Loucy (cell line): ENCODE results near the gene AP5Z1.
"Not testable (repeated sequence)": the region's sequence is repeated elsewhere in the genome, so short reads cannot be mapped to it uniquely, and the experiment has no call there.

ENCODE experiments used
- H2AFZ ChIP-seq: fragments of 200-600 bp; sonication (generic); 2 replicates; pipeline ENCODE4 v1.6.0; 2016; ENCODE audit warnings: antibody characterized with exemption, mild to moderate bottlenecking, low read length, moderate library complexity
- H3F3A ChIP-seq: fragments of 200-600 bp; 2 replicates; pipeline ENCODE4 v1.6.0; 2016; ENCODE audit warnings: antibody characterized with exemption, low read depth, mild to moderate bottlenecking
- H3K27me3 ChIP-seq: fragments of 200-600 bp; sonication (generic); 2 replicates; pipeline ENCODE4 v1.6.1; 2014; ENCODE audit warnings: low read length, mild to moderate bottlenecking; ENCODE audit not compliant: insufficient read depth, poor library complexity, severe bottlenecking
- H3K36me3 ChIP-seq: fragments of 200-600 bp; sonication (generic); 2 replicates; pipeline ENCODE4 v1.6.1; 2016; ENCODE audit warnings: low read length; ENCODE audit not compliant: insufficient read depth
- H3K4me1 ChIP-seq: fragments of 200-600 bp; sonication (generic); 2 replicates; pipeline ENCODE4 v1.5.1; 2014; ENCODE audit warnings: low read length, mild to moderate bottlenecking; ENCODE audit not compliant: insufficient read depth, poor library complexity, severe bottlenecking
- H3K4me2 ChIP-seq: fragments of 200-600 bp; sonication (generic); 2 replicates; pipeline ENCODE4 v1.6.0; 2014; ENCODE audit warnings: antibody characterized with exemption, low read length, low read depth, mild to moderate bottlenecking; ENCODE audit not compliant: poor library complexity, severe bottlenecking
- H3K4me3 ChIP-seq: fragments of 200-600 bp; sonication (generic); 2 replicates; pipeline ENCODE4 v1.5.1; 2014; ENCODE audit warnings: low read length, mild to moderate bottlenecking, mixed read lengths; ENCODE audit not compliant: poor library complexity, severe bottlenecking
- H3K79me2 ChIP-seq: fragments of 200-600 bp; sonication (generic); 2 replicates; pipeline ENCODE4 v1.6.1; 2014; ENCODE audit warnings: low read length; ENCODE audit not compliant: insufficient read depth
- H3K9ac ChIP-seq: fragments of 200-600 bp; sonication (generic); 2 replicates; pipeline ENCODE4 v1.6.0; 2014; ENCODE audit warnings: mild to moderate bottlenecking, low read depth, low read length, moderate library complexity; ENCODE audit not compliant: poor library complexity, severe bottlenecking
- H3K9me2 ChIP-seq: fragments of 200-600 bp; sonication (generic); replicated peaks from 2 replicates; pipeline ENCODE4 v1.6.1; 2016; ENCODE audit warnings: low read depth, low read length, mixed read lengths
- H3K9me3 ChIP-seq: fragments of 200-600 bp; sonication (generic); 2 replicates; pipeline ENCODE4 v1.6.1; 2014; ENCODE audit warnings: mild to moderate bottlenecking, antibody characterized with exemption, low read length, low read depth; ENCODE audit not compliant: insufficient read depth
- H4K20me1 ChIP-seq: fragments of 200-600 bp; sonication (generic); 2 replicates; pipeline ENCODE4 v1.6.0; 2014; ENCODE audit warnings: antibody characterized with exemption, low read length, mild to moderate bottlenecking; ENCODE audit not compliant: insufficient read depth, poor library complexity, severe bottlenecking
- EZH2phosphoT487 ChIP-seq: fragments of 200-600 bp; IDR thresholded peaks from 2 replicates; pipeline ENCODE4 v1.6.1; 2018; ENCODE audit warnings: antibody characterized with exemption, mild to moderate bottlenecking, moderate library complexity, borderline replicate concordance
- TF ChIP-seq, protein P1 (sequence below): fragments of 200-600 bp; sonication (generic); conservative IDR thresholded peaks from 2 replicates; pipeline ENCODE4 v1.5.1; 2014; ENCODE audit warnings: mild to moderate bottlenecking, antibody characterized with exemption, low read length

Gene AP5Z1

DNA sequence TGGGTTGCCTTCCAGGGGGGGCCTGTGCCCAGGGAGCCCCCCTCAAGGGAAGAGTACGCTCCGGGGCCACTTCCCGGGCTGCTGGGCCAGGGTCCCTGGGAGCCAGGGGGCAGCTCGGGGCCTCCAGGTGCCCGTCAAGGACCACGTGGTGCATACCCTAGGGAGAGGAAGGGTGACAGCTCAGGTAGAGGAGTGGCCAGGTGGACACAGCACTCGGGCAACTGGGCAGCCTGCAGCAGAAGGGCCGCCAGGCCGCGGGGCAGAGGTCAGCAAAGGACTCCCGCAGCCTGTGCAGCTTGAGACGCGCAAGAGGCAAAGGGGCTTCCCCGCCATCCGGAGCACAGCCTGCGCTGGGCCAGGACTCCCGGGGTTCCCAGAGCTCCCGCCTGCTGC lies 26.4 kb downstream of the AP5Z1 start:
- H3K36me3 ChIP-seq = no peaks in the 10 kb centered on the region
- no peaks in the 10 kb centered on the region for H3F3A ChIP-seq
- TF ChIP-seq EZH2phosphoT487 = no peak
- TF ChIP-seq, protein P1, sequence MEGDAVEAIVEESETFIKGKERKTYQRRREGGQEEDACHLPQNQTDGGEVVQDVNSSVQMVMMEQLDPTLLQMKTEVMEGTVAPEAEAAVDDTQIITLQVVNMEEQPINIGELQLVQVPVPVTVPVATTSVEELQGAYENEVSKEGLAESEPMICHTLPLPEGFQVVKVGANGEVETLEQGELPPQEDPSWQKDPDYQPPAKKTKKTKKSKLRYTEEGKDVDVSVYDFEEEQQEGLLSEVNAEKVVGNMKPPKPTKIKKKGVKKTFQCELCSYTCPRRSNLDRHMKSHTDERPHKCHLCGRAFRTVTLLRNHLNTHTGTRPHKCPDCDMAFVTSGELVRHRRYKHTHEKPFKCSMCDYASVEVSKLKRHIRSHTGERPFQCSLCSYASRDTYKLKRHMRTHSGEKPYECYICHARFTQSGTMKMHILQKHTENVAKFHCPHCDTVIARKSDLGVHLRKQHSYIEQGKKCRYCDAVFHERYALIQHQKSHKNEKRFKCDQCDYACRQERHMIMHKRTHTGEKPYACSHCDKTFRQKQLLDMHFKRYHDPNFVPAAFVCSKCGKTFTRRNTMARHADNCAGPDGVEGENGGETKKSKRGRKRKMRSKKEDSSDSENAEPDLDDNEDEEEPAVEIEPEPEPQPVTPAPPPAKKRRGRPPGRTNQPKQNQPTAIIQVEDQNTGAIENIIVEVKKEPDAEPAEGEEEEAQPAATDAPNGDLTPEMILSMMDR = no peak
- H3K9me3 ChIP-seq = no peaks in the 10 kb centered on the region
- H3K4me3 ChIP-seq = no peak overlapping the region
- no peaks in the 10 kb centered on the region for H4K20me1 ChIP-seq
- no peak overlapping the region for H3K9ac ChIP-seq
- no peaks in the 10 kb centered on the region for H3K79me2 ChIP-seq
- H2AFZ ChIP-seq = no peak overlapping the region
- no peaks in the 10 kb centered on the region for H3K9me2 ChIP-seq
- H3K27me3 ChIP-seq = no peaks in the 10 kb centered on the region
- H3K4me2 ChIP-seq = no peak overlapping the region
- H3K4me1 ChIP-seq = no peaks in the 10 kb centered on the region

DNA sequence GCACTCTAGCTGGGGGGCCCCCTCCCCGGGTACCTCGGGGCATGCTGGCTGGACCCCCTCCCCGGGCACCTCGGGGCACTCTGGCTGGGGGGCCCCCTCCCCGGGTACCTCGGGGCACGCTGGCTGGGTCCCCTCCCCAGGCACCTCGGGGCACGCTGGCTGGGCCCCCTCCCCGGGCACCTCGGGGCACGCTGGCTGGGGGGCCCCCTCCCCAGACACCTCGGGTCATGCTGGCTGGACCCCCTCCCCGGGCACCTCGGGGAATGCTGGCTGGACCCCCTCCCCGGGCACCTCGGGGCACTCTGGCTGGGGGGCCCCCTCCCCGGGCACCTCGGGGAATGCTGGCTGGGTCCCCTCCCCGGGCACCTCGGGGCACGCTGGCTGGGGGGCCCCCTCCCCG lies 27.2 kb downstream of the AP5Z1 start:
- H3K9me3 ChIP-seq, H3K36me3 ChIP-seq, H3K4me1 ChIP-seq, H3K4me2 ChIP-seq, H3K4me3 ChIP-seq, H3K9ac ChIP-seq, H3K27me3 ChIP-seq, H4K20me1 ChIP-seq, H2AFZ ChIP-seq, H3K79me2 ChIP-seq, H3K9me2 ChIP-seq, H3F3A ChIP-seq: not testable (repeated sequence)

DNA sequence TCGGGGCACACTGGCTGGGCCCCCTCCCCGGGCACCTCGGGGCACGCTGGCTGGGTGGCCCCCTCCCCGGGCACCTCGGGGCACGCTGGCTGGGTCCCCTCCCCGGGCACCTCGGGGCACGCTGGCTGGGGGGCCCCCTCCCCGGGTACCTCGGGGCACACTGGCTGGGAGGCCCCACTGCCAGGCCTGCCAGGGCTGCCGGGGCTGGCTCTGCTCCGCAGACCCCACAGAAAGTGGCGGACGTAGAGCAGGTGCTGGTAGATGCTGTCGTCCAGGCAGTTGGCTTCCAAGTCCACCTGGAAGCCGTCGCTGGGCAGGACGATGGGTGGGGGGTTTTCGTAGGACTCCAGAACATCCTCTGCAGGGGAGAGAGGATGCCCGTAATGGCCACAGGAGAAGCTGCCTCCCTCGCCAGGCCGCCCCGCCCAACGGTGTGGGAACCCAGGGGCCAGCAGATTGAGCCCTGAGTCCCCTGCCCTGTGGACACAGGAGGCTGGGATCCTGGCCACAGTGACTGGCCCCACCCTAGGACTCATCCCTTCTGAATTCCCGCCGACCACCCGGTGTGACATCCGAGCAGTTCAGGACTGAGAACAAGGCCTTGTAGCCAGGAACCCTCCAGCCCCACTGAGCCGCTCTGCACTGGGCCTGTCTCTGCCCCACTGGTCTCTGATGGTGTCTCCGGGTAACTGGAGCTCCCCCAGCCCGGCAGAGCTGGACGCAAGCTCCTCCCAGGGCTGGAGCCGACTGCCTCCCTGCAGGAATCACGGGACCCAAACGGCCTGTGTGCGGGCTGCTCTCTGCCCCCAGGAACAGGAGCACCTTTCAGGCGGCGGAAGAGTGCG lies 28.2 kb downstream of the AP5Z1 start:
- no peak overlapping the region for H3K4me3 ChIP-seq
- TF ChIP-seq, protein P1 = no peak
- no peak for TF ChIP-seq EZH2phosphoT487
- no peak overlapping the region for H3K4me2 ChIP-seq
- no peaks in the 10 kb centered on the region for H3K79me2 ChIP-seq
- no peak overlapping the region for H3K9ac ChIP-seq
- H2AFZ ChIP-seq = no peak overlapping the region
- no peaks in the 10 kb centered on the region for H3K36me3 ChIP-seq
- no peaks in the 10 kb centered on the region for H4K20me1 ChIP-seq
- H3K9me2 ChIP-seq = no peaks in the 10 kb centered on the region
- no peaks in the 10 kb centered on the region for H3F3A ChIP-seq
- H3K27me3 ChIP-seq = no peaks in the 10 kb centered on the region
- H3K4me1 ChIP-seq = no peaks in the 10 kb centered on the region
- no peaks in the 10 kb centered on the region for H3K9me3 ChIP-seq
